K562 (cell line): Measurements from ENCODE around the gene PRMT6. TPM values are rescaled to one million over a fixed set of nuclear protein-coding genes. Genes with fewer than 3 reads are reported as not detected.
"Not testable (repeated sequence)": the region's sequence is repeated elsewhere in the genome, so short reads cannot be mapped to it uniquely, and the experiment has no call there.

ENCODE experiments used
- ATAC-seq: fragments of 200-7000 bp; cut with Tn5 transposase; 3 replicates; pipeline ENCODE4 v1.9.1; 2020; ENCODE audit warnings: moderate library complexity
- BruUV-seq: library from RNA; stranded (reverse); fragments of 400-500 nt; replicated peaks from 2 replicates; lab custom pipeline; 2021; lab: Mats Ljungman, UMichigan
- CTCF ChIA-PET: fragments of 300-600 bp; formaldehyde crosslinking; extraction: SDS; loops from one replicate; lab custom pipeline; 2021; ENCODE audit warnings: low intra/inter-chr PET ratio; lab: Yijun Ruan, JAX
- POLR2A ChIA-PET: fragments of 300-600, 350-650 bp; sonication (Branson Sonifier 250); formaldehyde crosslinking; extraction: SDS; loops from one replicate; lab custom pipeline; 2021; ENCODE audit warnings: antibody characterized with exemption, inconsistent platforms; lab: Yijun Ruan, JAX
- DNase-seq, 4 experiments: peaks; one replicate each; pipeline versions ENCODE4 v3.0.0 to v3.0.0-alpha.2; 2011 to 2018; ENCODE audit warnings: low spot score in 3 of 4, mixed read lengths in 3 of 4; ENCODE audit errors: extremely low read depth in 1 of 4
- FAIRE-seq: peaks from 2 replicates; lab custom pipeline; 2011; peaks lifted over from hg19 to GRCh38; lab: Jason Lieb, UNC
- H2AFZ ChIP-seq: 2 replicates; pipeline ENCODE4 v1.6.0; 2011; ENCODE audit warnings: low read depth, low read length, control low read depth, inconsistent platforms
- H3K27ac ChIP-seq: fragments of 200-600 bp; 3 replicates; pipeline ENCODE4 v1.8.0; 2011; ENCODE audit warnings: low read depth, mild to moderate bottlenecking, control low read depth, inconsistent platforms, low read length, moderate library complexity, mixed read lengths; ENCODE audit errors: extremely low read depth
- H3K27me3 ChIP-seq, 2 experiments: fragments of 300-600 bp in 1 of 2; 2 replicates in 1 of 2; 3 replicates in 1 of 2; pipeline versions ENCODE4 v1.6.0 to v1.8.0; 2011; ENCODE audit warnings: inconsistent platforms in 2 of 2, low read length in 2 of 2, mild to moderate bottlenecking in 1 of 2, mixed read lengths in 1 of 2, moderate library complexity in 1 of 2; ENCODE audit not compliant: control insufficient read depth in 2 of 2, insufficient read depth in 2 of 2
- H3K36me3 ChIP-seq: fragments of 300-600 bp; 3 replicates; pipeline ENCODE4 v1.8.0; 2011; ENCODE audit warnings: mild to moderate bottlenecking, low read length, inconsistent platforms; ENCODE audit not compliant: control insufficient read depth, insufficient read depth
- H3K4me1 ChIP-seq, 2 experiments: fragments of 200-600 bp in 1 of 2; replicated peaks in 1 of 2; 2 replicates in 1 of 2; 3 replicates in 1 of 2; pipeline versions ENCODE4 v1.5.1 to v1.8.0; 2011; ENCODE audit warnings: inconsistent platforms in 2 of 2, low read length in 2 of 2, mild to moderate bottlenecking in 1 of 2, mixed read lengths in 1 of 2, moderate library complexity in 1 of 2; ENCODE audit not compliant: control insufficient read depth in 2 of 2, insufficient read depth in 2 of 2
- H3K4me2 ChIP-seq: 2 replicates; pipeline ENCODE4 v1.6.1; 2011; ENCODE audit warnings: low read length, control low read depth, inconsistent platforms, mixed read lengths; ENCODE audit not compliant: insufficient read depth
- H3K4me3 ChIP-seq: fragments of 200-600 bp; sonication (generic), shearing (Covaris generic); 2 replicates; pipeline ENCODE4 v1.5.1; 2016; ENCODE audit warnings: control low read depth, inconsistent platforms
- H3K79me2 ChIP-seq: fragments of 200-600 bp; 3 replicates; pipeline ENCODE4 v1.8.0; 2011; ENCODE audit warnings: low read length, inconsistent platforms; ENCODE audit not compliant: control insufficient read depth, insufficient read depth
- H3K9ac ChIP-seq, 2 experiments: 2 replicates each; pipeline versions ENCODE4 v1.6.0 to v1.6.1; 2011; ENCODE audit warnings: low read depth in 2 of 2, low read length in 2 of 2, control low read depth in 1 of 2, inconsistent platforms in 1 of 2, mild to moderate bottlenecking in 1 of 2, mixed read lengths in 1 of 2; ENCODE audit not compliant: insufficient read depth in 1 of 2
- H3K9me1 ChIP-seq: one replicate; pipeline ENCODE4 v1.6.0; 2011; ENCODE audit warnings: inconsistent platforms, mild to moderate bottlenecking, low read length, moderate library complexity; ENCODE audit not compliant: control insufficient read depth, insufficient read depth
- H3K9me3 ChIP-seq: replicated peaks from 2 replicates; pipeline ENCODE4 v1.5.1; 2011; ENCODE audit warnings: low read depth, low read length, inconsistent platforms; ENCODE audit not compliant: control insufficient read depth, insufficient read depth
- H4K20me1 ChIP-seq: replicated peaks from 2 replicates; pipeline ENCODE4 v1.6.1; 2011; ENCODE audit warnings: low read length, inconsistent platforms, mixed read lengths; ENCODE audit not compliant: control insufficient read depth, insufficient read depth
- COPS2 ChIP-seq: fragments of 450-650 bp; conservative IDR thresholded peaks from 2 replicates; pipeline ENCODE4 v1.6.1; 2016; ENCODE audit warnings: mild to moderate bottlenecking, moderate library complexity
- SMARCA4 ChIP-seq: fragments of 450-650 bp; IDR thresholded peaks from 2 replicates; pipeline ENCODE4 v1.6.1; 2016
- ZBTB49 ChIP-seq: sonication (generic); formaldehyde crosslinking; IDR thresholded peaks from 2 replicates; pipeline ENCODE4 v1.8.0; 2022; ENCODE audit warnings: missing genetic modification reagents, mild to moderate bottlenecking, borderline replicate concordance
- WGBS: fragments of 100-300 bp; shearing (Covaris generic); methylation state at CpG from one replicate; pipeline ENCODE4 v1.1.6; 2016; ENCODE audit warnings: low coverage, mixed read lengths; ENCODE audit not compliant: insufficient coverage; ENCODE audit errors: missing lambda C conversion rate; 5-methylcytosine and 5-hydroxymethylcytosine counted together
- in situ Hi-C: fragments of 300-500 bp; cut with MboI; formaldehyde crosslinking; loops from 4 replicates; pipeline ENCODE4 v1.15.0; 2018; ENCODE audit warnings: inconsistent platforms, mixed read lengths
- intact Hi-C: fragments of 100-400 bp; cut with micrococcal nuclease; formaldehyde crosslinking; loops from 2 replicates; pipeline ENCODE4 v1.14.2; 2022
- polyA plus RNA-seq, 8 experiments: library from polyadenylated mRNA; depleted of rRNA in 4 of 8; stranded (reverse) in 5 of 8; unstranded in 3 of 8; fragments of >200 nt; fragmentation: Nextera tagmentation in 2 of 8; fragmentation: Illumina TruSeq in 1 of 8; extraction: Ambion mirVana in 2 of 8; extraction: Trizol in 1 of 8; gene quantifications; 2 replicates each; pipeline versions ENCODE4 v1.2.1 to v1.2.3, GENCODE V29; 2011 to 2014; ENCODE audit warnings: inconsistent platforms in 1 of 8, missing spikeins in 1 of 8
- total RNA-seq, 7 experiments: library from RNA; depleted of rRNA in 6 of 7; stranded (reverse); fragments of >200 nt in 6 of 7; fragmentation: Illumina TruSeq in 2 of 7; extraction: Trizol in 2 of 7; gene quantifications; 2 replicates each; pipeline versions ENCODE4 v1.2.1 to v1.2.3, GENCODE V29; 2011 to 2021; ENCODE audit warnings: low replicate concordance in 1 of 7

The PRMT6 gene
- total and polyA plus RNA-seq, 9 of the 15 experiments (the other 6 are each of a cell fraction or from before 2014, with no cell fraction given) = 6.1 to 36.9 (median 29.4) TPM

- TF ChIP-seq ZBTB49 (CRISPR knock-in tag) (no peak), COPS2 (no peak), SMARCA4 (no peak)
Observed at GRCh38 chr1:107019166-107019565, 37.3 kb upstream of the PRMT6 start (continued).

GRCh38 chr1:107038874-107039273, 17.6 kb upstream of the PRMT6 start:
- H3K27ac ChIP-seq, in situ Hi-C loops, H3K9me3 ChIP-seq, H3K4me1 ChIP-seq, H3K4me3 ChIP-seq, ATAC-seq, H3K36me3 ChIP-seq, H3K79me2 ChIP-seq, BruUV-seq, H3K9me1 ChIP-seq, DNase-seq, H3K9ac ChIP-seq, CTCF ChIA-PET, POLR2A ChIA-PET, H2AFZ ChIP-seq, H3K4me2 ChIP-seq, intact Hi-C loops, H3K27me3 ChIP-seq, FAIRE-seq, H4K20me1 ChIP-seq: not testable (repeated sequence)
- 0% methylated on average over 3 of the region's 3 CpGs for WGBS
